Thyroid gland (tissue), 4 donors: ENCODE measurements around the gene DLGAP4. TPM values are rescaled to one million over a fixed set of nuclear protein-coding genes. Genes with fewer than 3 reads are reported as not detected.

Source experiments
- DNase-seq, 2 donors: peaks; one replicate each; pipeline ENCODE4 v3.0.0-alpha.2; 2019
- H3K27ac ChIP-seq, 3 donors: fragments of 200-600 bp; sonication (generic); 1 replicate in 2 of 3; 2 replicates in 1 of 3; pipeline ENCODE4 v1.5.1; 2016 to 2019; ENCODE audit warnings: mild to moderate bottlenecking in 1 of 3, moderate library complexity in 1 of 3
- H3K27me3 ChIP-seq: fragments of 200-600 bp; sonication (generic); one replicate; pipeline ENCODE4 v1.5.1; 2019
- H3K36me3 ChIP-seq, 2 donors: fragments of 200-600 bp; sonication (generic); one replicate each; pipeline ENCODE4 v1.5.1; 2016 to 2019
- H3K4me1 ChIP-seq, 2 donors: fragments of 200-600 bp; sonication (generic); one replicate each; pipeline ENCODE4 v1.5.1; 2017 to 2019
- H3K4me3 ChIP-seq, 3 donors: fragments of 200-600 bp; sonication (generic); replicated peaks in 1 of 3; 1 replicate in 2 of 3; 2 replicates in 1 of 3; pipeline ENCODE4 v1.5.1; 2016; ENCODE audit warnings: mild to moderate bottlenecking in 1 of 3
- H3K9me3 ChIP-seq: fragments of 200-600 bp; sonication (generic); one replicate; pipeline ENCODE4 v1.5.1; 2017
- POLR2A ChIP-seq, 2 donors: fragments of 450-650 bp; IDR thresholded peaks; one replicate each; pipeline ENCODE4 v1.6.1; 2017; ENCODE audit warnings: antibody characterized with exemption in 2 of 2, mild to moderate bottlenecking in 2 of 2, moderate library complexity in 1 of 2
- WGBS, 2 donors: methylation state at CpG; one replicate each; pipeline ENCODE4 v1.1.5; 2017; 5-methylcytosine and 5-hydroxymethylcytosine counted together
- intact Hi-C: fragments of 100-400 bp; cut with DNase I; formaldehyde crosslinking; loops from one replicate; pipeline ENCODE4 v1.15.1; 2023
- total RNA-seq, 4 donors: library from RNA; depleted of rRNA; stranded (reverse); fragments of >200 nt; gene quantifications; one replicate each; pipeline ENCODE4 v1.2.3, GENCODE V29; 2016
- TF ChIP-seq, protein P1 (sequence below), 6 experiments: fragments of 200-600 bp in 3 of 6; fragments of 450-650 bp in 3 of 6; sonication (generic) in 3 of 6; IDR thresholded peaks; one replicate each; pipeline ENCODE4 v1.5.1; 2016 to 2019; ENCODE audit warnings: antibody characterized with exemption in 6 of 6, mild to moderate bottlenecking in 2 of 6, inconsistent platforms in 1 of 6, moderate library complexity in 1 of 6

DLGAP4 gene
- total RNA-seq, 4 donors from 2014 or later: 29.3 to 52.4 (median 41.5) TPM

DNA sequence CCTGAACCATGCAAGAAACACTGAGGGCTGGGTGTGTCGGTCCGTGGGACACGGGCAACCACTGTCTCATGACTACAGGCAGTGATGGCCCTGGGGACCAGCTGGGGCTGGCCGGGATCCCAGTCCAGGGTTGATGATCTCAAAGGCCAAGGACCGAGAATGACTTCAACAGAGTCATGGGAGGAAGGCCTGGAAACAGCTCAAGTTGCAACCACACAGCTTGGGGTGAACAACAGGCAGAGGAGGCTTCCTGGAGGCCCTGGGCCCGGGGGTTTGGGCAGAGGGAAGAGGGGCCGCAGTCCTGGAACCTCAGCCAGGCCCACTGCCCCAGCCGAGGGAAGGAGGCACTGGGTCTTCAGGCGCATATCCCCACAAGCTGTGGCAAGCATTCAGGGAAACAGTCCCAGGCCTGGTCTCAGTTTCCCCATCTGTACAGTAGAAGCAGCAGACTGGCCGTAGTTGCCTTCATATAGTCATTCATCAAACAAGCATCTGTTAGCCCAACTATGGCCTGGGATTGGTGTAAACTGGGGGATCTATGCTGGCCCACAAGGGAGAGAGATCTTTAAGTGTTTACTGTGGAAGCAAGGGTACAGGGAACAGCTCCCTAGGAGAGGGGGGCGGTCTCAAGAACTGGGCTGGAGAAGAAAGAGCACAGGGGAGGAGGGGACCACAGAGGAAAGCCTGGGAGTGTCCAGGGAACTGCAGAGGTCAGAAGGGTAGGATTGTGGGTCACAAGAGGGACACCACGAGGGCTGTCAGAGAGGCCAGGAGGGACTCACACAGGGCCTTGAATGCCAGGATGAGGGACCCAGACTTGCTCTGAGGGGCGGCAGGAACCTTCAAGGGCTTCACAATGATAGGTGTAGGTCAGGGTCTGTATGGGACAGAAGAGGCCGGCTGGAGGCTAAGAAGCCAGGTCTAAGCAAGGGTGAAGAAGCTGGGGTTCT is 237.3 kb downstream of the DLGAP4 start:
- H3K4me1 ChIP-seq: peaks cover 40 to 46% of the 10 kb centered on the region in 2 donors
- intact Hi-C loops: no loop called here
- WGBS, 2 donors: 67 to 78% methylated on average over 12 to 14 of the region's 14 CpGs

DNA sequence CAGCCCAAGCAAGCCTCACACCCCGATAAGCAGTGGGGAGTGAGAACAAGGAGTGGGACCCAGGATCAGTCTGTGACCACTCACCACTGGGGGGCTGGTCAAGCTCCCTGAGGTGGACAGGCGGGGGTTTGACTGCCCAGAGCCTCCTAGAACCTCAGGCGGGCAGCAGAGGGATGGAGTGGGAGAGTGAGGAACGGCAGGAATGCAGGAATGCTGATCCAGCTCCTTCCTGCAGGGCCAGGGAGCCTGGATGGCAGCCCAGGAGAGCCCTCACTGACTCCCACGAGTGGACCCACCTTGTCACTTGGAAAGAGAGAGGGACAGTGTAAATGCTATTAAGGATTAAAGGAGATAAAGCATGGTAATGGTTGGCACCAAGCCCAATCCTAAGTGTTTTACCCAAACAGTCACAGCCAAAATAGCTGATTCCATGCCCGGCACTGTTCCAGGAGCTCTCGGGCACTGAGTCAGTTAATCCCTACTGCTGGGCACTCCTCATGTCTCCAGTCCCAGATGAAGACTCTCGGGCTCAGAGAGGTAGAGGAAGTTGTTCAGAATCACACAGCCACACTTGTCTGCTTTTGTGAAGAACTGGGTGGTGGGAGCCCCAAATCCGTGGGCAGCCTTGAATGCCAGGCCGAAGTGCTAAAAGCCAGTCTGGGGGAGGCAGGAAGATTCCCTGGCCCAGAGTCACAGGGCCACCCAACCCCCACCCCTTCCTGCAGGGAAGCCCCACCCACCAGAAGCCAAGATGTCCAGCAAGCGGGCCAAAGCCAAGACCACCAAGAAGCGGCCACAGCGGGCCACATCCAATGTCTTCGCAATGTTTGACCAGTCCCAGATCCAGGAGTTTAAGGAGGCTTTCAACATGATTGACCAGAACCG is 238.2 kb downstream of the DLGAP4 start:
- peaks cover 39 to 40% of the 10 kb centered on the region in 2 donors for H3K4me1 ChIP-seq
- WGBS, 2 donors: 41 to 54% methylated on average over 10 to 15 of the region's 15 CpGs
- H3K27me3 ChIP-seq: no peaks in the 10 kb centered on the region

More for the DNA sequence above, 237.3 kb downstream of the DLGAP4 start:
- Histone ChIP-seq H3K27ac (peak overlapping the region; percentile 94 to 100 (median 95)), H3K4me3 (peak overlapping the region in 1 of 3 donors; percentile 82), H3K36me3 (peaks cover 5 to 22% of the 10 kb centered on the region in 2 donors), H3K9me3 (no peaks in the 10 kb centered on the region), H3K27me3 (no peaks in the 10 kb centered on the region)
- peak; percentile 55 to 68 for DNase-seq
- no peak for TF ChIP-seq POLR2A (IDR thresholded peaks at IDR 0.05)
- TF ChIP-seq, protein P1, sequence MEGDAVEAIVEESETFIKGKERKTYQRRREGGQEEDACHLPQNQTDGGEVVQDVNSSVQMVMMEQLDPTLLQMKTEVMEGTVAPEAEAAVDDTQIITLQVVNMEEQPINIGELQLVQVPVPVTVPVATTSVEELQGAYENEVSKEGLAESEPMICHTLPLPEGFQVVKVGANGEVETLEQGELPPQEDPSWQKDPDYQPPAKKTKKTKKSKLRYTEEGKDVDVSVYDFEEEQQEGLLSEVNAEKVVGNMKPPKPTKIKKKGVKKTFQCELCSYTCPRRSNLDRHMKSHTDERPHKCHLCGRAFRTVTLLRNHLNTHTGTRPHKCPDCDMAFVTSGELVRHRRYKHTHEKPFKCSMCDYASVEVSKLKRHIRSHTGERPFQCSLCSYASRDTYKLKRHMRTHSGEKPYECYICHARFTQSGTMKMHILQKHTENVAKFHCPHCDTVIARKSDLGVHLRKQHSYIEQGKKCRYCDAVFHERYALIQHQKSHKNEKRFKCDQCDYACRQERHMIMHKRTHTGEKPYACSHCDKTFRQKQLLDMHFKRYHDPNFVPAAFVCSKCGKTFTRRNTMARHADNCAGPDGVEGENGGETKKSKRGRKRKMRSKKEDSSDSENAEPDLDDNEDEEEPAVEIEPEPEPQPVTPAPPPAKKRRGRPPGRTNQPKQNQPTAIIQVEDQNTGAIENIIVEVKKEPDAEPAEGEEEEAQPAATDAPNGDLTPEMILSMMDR (IDR thresholded peaks at IDR 0.05): no peak

DNA sequence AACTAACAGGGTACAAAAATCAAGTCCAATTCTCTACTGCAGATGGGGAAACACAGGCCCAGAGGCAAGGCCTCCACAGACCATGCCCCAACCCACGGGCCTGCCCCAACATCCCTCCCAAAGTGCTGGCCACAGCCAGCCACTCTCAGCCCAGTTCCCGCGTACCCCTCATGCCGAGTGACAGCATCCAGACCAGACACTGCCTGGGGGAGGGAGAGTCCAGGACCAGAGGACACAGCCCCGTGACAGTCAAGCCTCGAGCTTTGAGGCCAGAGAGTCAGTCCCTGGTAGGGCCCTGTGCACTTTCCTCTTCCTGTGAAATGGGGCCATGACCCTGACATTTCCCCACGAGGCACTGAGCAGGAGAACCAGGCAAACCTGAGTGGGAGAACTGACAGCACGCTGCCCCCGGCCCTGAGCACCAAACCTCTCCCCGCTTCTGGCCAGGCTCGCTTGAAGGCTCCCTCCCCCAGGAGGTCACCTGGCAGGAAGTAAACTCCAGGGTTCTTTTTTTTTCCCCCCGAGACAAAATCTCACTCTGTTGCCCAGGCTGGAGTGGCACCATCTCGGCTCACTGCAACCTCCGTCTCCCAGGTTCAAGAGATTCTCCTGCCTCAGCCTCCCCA is 240.1 kb downstream of the DLGAP4 start:
- intact Hi-C loops: no loop called here
- Histone ChIP-seq H3K4me3 (no peak overlapping the region), H3K27ac (no peak overlapping the region), H3K27me3 (no peaks in the 10 kb centered on the region), H3K4me1 (peaks cover 30 to 34% of the 10 kb centered on the region in 2 donors), H3K36me3 (peaks cover 5 to 25% of the 10 kb centered on the region in 2 donors), H3K9me3 (no peaks in the 10 kb centered on the region)
- TF ChIP-seq, protein P1 (IDR thresholded peaks at IDR 0.05): no peak
- TF ChIP-seq POLR2A (IDR thresholded peaks at IDR 0.05): no peak
- WGBS, 2 donors: 88 to 90% methylated on average over 8 to 10 of the region's 14 CpGs
- DNase-seq: no peak

More for the DNA sequence above, 238.2 kb downstream of the DLGAP4 start:
- Histone ChIP-seq H3K36me3 (peaks cover 5 to 25% of the 10 kb centered on the region in 2 donors), H3K4me3 (no peak overlapping the region), H3K27ac (peak overlapping the region; percentile 94 to 100 (median 95)), H3K9me3 (no peaks in the 10 kb centered on the region)
- TF ChIP-seq, protein P1 (IDR thresholded peaks at IDR 0.05): peak in 1 of 6 experiments; percentile 5
- no peak for TF ChIP-seq POLR2A (IDR thresholded peaks at IDR 0.05)
- DNase-seq: peak; percentile 81 to 85
- intact Hi-C loops: no loop called here

DNA sequence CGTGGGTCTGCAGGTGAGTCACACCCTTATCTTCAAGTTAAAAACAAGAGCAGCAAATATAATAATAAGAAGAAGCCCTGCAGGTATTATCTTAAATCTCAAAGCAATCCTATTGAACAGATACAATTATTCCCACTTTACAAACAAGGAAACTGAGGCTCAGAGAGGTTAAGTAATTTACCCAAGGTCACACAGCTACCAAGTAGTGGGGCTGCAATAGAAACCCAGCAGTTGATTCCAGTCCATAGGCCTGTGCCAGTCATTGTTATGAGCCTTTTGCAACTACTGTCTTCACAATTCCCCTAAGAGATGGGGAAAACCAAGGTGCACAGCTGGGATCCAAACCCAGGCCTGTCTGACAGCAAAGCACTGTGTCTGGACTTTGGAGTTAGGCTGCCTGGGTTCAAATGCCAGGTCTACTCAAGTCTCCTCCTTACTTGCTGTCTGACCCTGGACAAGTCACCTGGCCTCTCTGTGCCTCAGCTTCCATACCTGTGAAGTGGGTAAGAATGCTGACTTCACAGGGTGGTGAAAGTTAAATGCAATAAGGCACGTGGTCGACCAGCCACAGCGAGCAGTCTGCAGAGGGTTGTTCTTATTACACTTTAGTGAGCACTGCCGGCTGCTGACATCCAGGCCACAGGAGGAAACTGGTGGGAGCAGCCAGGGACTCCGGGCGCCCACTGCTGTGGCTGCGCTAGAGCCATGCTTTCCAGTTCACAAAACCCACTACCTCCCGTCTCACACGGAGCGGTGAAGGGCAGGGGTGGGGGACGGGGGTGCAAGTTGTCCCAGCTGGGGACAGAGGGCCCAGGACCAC is 241.3 kb downstream of the DLGAP4 start:
- H3K27me3 ChIP-seq: no peaks in the 10 kb centered on the region
- H3K36me3 ChIP-seq: peaks cover 5 to 25% of the 10 kb centered on the region in 2 donors
- TF ChIP-seq, protein P1 (IDR thresholded peaks at IDR 0.05): no peak
- TF ChIP-seq POLR2A (IDR thresholded peaks at IDR 0.05): no peak
- H3K27ac ChIP-seq: no peak overlapping the region
- intact Hi-C loops: no loop called here
- no peak overlapping the region for H3K4me3 ChIP-seq
- no peaks in the 10 kb centered on the region for H3K9me3 ChIP-seq
- peaks cover 25 to 26% of the 10 kb centered on the region in 2 donors for H3K4me1 ChIP-seq
- no peak for DNase-seq
- WGBS, 2 donors: 85 to 90% methylated on average over 9 to 10 of the region's 12 CpGs
